Esophagus squamous epithelium (tissue), 5 donors: Measurements from ENCODE around the gene ATPAF2. TPM values are rescaled to one million over a fixed set of nuclear protein-coding genes. Genes with fewer than 3 reads are reported as not detected.

Experiments used
- DNase-seq: peaks from one replicate; lab custom pipeline; 2025; lab: John Stamatoyannopoulos, UW
- H3K27ac ChIP-seq, 4 donors: fragments of 200-600 bp; sonication (generic); one replicate each; pipeline ENCODE4 v1.5.1; 2016 to 2019; ENCODE audit warnings: mild to moderate bottlenecking in 1 of 4
- H3K27me3 ChIP-seq, 4 donors: fragments of 200-600 bp; sonication (generic); 1 replicate in 3 of 4; 2 replicates in 1 of 4; pipeline versions ENCODE4 v1.5.1 to v1.6.0; 2017 to 2021; ENCODE audit warnings: antibody characterized with exemption in 1 of 4
- H3K36me3 ChIP-seq, 3 donors: fragments of 200-600 bp; sonication (generic); one replicate each; pipeline ENCODE4 v1.5.1; 2016 to 2019
- H3K4me1 ChIP-seq, 3 donors: fragments of 200-600 bp; sonication (generic); one replicate each; pipeline ENCODE4 v1.5.1; 2017 to 2019
- H3K4me3 ChIP-seq, 4 donors: fragments of 200-600 bp; sonication (generic); 1 replicate in 3 of 4; 2 replicates in 1 of 4; pipeline ENCODE4 v1.5.1; 2016 to 2019; ENCODE audit warnings: mild to moderate bottlenecking in 2 of 4, moderate library complexity in 1 of 4
- H3K9me3 ChIP-seq, 3 donors: fragments of 200-600 bp; sonication (generic); one replicate each; pipeline ENCODE4 v1.5.1; 2016 to 2019
- CTCF ChIP-seq, 6 experiments: fragments of 450-650 bp in 4 of 6; fragments of 200-600 bp in 2 of 6; sonication (generic) in 2 of 6; IDR thresholded peaks; one replicate each; pipeline ENCODE4 v1.5.1; 2016 to 2019; ENCODE audit warnings: antibody characterized with exemption in 6 of 6, mild to moderate bottlenecking in 4 of 6, moderate library complexity in 4 of 6
- POLR2A ChIP-seq, 4 donors: fragments of 450-650 bp; IDR thresholded peaks; one replicate each; pipeline ENCODE4 v1.6.1; 2017; ENCODE audit warnings: antibody characterized with exemption in 4 of 4, mild to moderate bottlenecking in 4 of 4, moderate library complexity in 3 of 4
- WGBS, 2 donors: methylation state at CpG; one replicate each; pipeline ENCODE4 v1.1.5; 2018; 5-methylcytosine and 5-hydroxymethylcytosine counted together
- intact Hi-C: fragments of 100-400 bp; cut with DNase I; formaldehyde crosslinking; loops from one replicate; pipeline ENCODE4 v1.15.0; 2022
- total RNA-seq, 4 donors: library from RNA; depleted of rRNA; stranded (reverse); fragments of >200 nt; gene quantifications; one replicate each; pipeline ENCODE4 v1.1.0, GENCODE V29; 2016
- donor health status: DM: yes; HTN: yes; CAD: no.

Gene ATPAF2
- total RNA-seq, 4 donors from 2014 or later = 15.8 to 26.9 (median 20.7) TPM

- Histone ChIP-seq H3K27ac (no peak overlapping the region), H3K36me3 (peaks cover 0 to 58% (median 5%) of the 10 kb centered on the region in 3 donors), H3K27me3 (no peaks in the 10 kb centered on the region), H3K4me3 (no peak overlapping the region), H3K4me1 (peaks cover 0 to 8% (median 0%) of the 10 kb centered on the region in 3 donors), H3K9me3 (no peaks in the 10 kb centered on the region)
- intact Hi-C loops = no loop called here
- TF ChIP-seq POLR2A (IDR thresholded peaks at IDR 0.05) = no peak
- TF ChIP-seq CTCF (IDR thresholded peaks at IDR 0.05) = no peak
- no peak for DNase-seq
- WGBS, 2 donors = 86 to 100% methylated on average over 1 to 4 of the region's 4 CpGs
These were observed 27.9 kb upstream of the ATPAF2 start for GRCh38 chr17:18066866-18067265.

GRCh38 chr17:18065546-18065945 lies 26.6 kb upstream of the ATPAF2 start:
- intact Hi-C loops = no loop called here
- Histone ChIP-seq H3K36me3 (peaks cover 0 to 72% (median 9%) of the 10 kb centered on the region in 3 donors), H3K9me3 (no peaks in the 10 kb centered on the region), H3K27ac (no peak overlapping the region), H3K4me3 (no peak overlapping the region), H3K4me1 (peaks cover 0 to under 1% (median 0%) of the 10 kb centered on the region in 3 donors), H3K27me3 (no peaks in the 10 kb centered on the region)
- DNase-seq = no peak
- 95 to 96% methylated on average over 3 to 6 of the region's 11 CpGs for WGBS, 2 donors
- TF ChIP-seq POLR2A (IDR thresholded peaks at IDR 0.05) (no peak), CTCF (IDR thresholded peaks at IDR 0.05) (no peak)

GRCh38 chr17:18064053-18064452 lies 25.1 kb upstream of the ATPAF2 start:
- 71 to 73% methylated on average over 2 of the region's 2 CpGs for WGBS, 2 donors

GRCh38 chr17:18059283-18059682 lies 20.3 kb upstream of the ATPAF2 start:
- intact Hi-C loops = no loop called here
- no peaks in the 10 kb centered on the region for H3K9me3 ChIP-seq
- H3K27me3 ChIP-seq = no peaks in the 10 kb centered on the region
- no peak for TF ChIP-seq POLR2A (IDR thresholded peaks at IDR 0.05)
- no peak for TF ChIP-seq CTCF (IDR thresholded peaks at IDR 0.05)
- no peak for DNase-seq
- 20 to 55% methylated on average over 5 of the region's 5 CpGs for WGBS, 2 donors
- no peak overlapping the region for H3K27ac ChIP-seq
- H3K4me3 ChIP-seq = no peak overlapping the region
- peaks cover 12 to 100% (median 17%) of the 10 kb centered on the region in 3 donors for H3K36me3 ChIP-seq
- no peaks in the 10 kb centered on the region for H3K4me1 ChIP-seq

More at GRCh38 chr17:18064053-18064452, 25.1 kb upstream of the ATPAF2 start:
- no peak for DNase-seq
- Histone ChIP-seq H3K27me3 (no peaks in the 10 kb centered on the region), H3K36me3 (peaks cover 3 to 86% (median 9%) of the 10 kb centered on the region in 3 donors), H3K4me1 (no peaks in the 10 kb centered on the region), H3K9me3 (no peaks in the 10 kb centered on the region), H3K4me3 (no peak overlapping the region), H3K27ac (no peak overlapping the region)
- intact Hi-C loops = no loop called here
- TF ChIP-seq CTCF (IDR thresholded peaks at IDR 0.05) = no peak
- no peak for TF ChIP-seq POLR2A (IDR thresholded peaks at IDR 0.05)

GRCh38 chr17:18056214-18056613 lies 17.2 kb upstream of the ATPAF2 start:
- DNase-seq = no peak
- Histone ChIP-seq H3K9me3 (no peaks in the 10 kb centered on the region), H3K27me3 (no peaks in the 10 kb centered on the region), H3K4me3 (no peak overlapping the region), H3K27ac (no peak overlapping the region), H3K4me1 (no peaks in the 10 kb centered on the region), H3K36me3 (peaks cover 5 to 96% (median 24%) of the 10 kb centered on the region in 3 donors)
- 89 to 96% methylated on average over 3 of the region's 3 CpGs for WGBS, 2 donors
- no peak for TF ChIP-seq CTCF (IDR thresholded peaks at IDR 0.05)
- no peak for TF ChIP-seq POLR2A (IDR thresholded peaks at IDR 0.05)
- intact Hi-C loops = no loop called here
